ENCODE data around the gene PRKCE. TPM values are rescaled to one million over a fixed set of nuclear protein-coding genes. Genes with fewer than 3 reads are reported as not detected.
A peak's percentile ranks its signal among the peaks of the same experiment; 100 is the strongest.

Gene PRKCE
- total and polyA plus RNA-seq, 7 donors = 3.0 to 21.9 (median 15.8) TPM

GRCh38 chr2:46143429-46144132 is 492.1 kb downstream of the PRKCE start:
- WGBS, 2 donors = 96% methylated on average over 9 of the region's 9 CpGs

GRCh38 chr2:46144133-46144800 is 492.8 kb downstream of the PRKCE start:
- H3K4me3 ChIP-seq = no peak overlapping the region
- DNase-seq = peak; percentile 10
- no peaks in the 10 kb centered on the region for H3K9me3 ChIP-seq
- WGBS, 2 donors = 91 to 96% methylated on average over 6 of the region's 6 CpGs
- TF ChIP-seq EP300 (IDR thresholded peaks at IDR 0.05) (no peak), POLR2AphosphoS5 (IDR thresholded peaks at IDR 0.05) (no peak), POLR2A (IDR thresholded peaks at IDR 0.05) (no peak)
- TF ChIP-seq, protein P1, sequence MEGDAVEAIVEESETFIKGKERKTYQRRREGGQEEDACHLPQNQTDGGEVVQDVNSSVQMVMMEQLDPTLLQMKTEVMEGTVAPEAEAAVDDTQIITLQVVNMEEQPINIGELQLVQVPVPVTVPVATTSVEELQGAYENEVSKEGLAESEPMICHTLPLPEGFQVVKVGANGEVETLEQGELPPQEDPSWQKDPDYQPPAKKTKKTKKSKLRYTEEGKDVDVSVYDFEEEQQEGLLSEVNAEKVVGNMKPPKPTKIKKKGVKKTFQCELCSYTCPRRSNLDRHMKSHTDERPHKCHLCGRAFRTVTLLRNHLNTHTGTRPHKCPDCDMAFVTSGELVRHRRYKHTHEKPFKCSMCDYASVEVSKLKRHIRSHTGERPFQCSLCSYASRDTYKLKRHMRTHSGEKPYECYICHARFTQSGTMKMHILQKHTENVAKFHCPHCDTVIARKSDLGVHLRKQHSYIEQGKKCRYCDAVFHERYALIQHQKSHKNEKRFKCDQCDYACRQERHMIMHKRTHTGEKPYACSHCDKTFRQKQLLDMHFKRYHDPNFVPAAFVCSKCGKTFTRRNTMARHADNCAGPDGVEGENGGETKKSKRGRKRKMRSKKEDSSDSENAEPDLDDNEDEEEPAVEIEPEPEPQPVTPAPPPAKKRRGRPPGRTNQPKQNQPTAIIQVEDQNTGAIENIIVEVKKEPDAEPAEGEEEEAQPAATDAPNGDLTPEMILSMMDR (IDR thresholded peaks at IDR 0.05) = no peak
- peaks cover 0 to 21% (median 0%) of the 10 kb centered on the region in 4 donors for H3K36me3 ChIP-seq
- H3K27me3 ChIP-seq = no peaks in the 10 kb centered on the region
- no peaks in the 10 kb centered on the region for H3K4me1 ChIP-seq
- no peak overlapping the region for H3K27ac ChIP-seq
- intact Hi-C loops (cut with DNase I) = no loop called here

More at GRCh38 chr2:46143429-46144132, 492.1 kb downstream of the PRKCE start:
- H3K4me1 ChIP-seq = no peaks in the 10 kb centered on the region
- H3K27me3 ChIP-seq = no peaks in the 10 kb centered on the region
- intact Hi-C loops (cut with DNase I) = no loop called here
- H3K9me3 ChIP-seq = no peaks in the 10 kb centered on the region
- no peak overlapping the region for H3K27ac ChIP-seq
- TF ChIP-seq EP300 (IDR thresholded peaks at IDR 0.05) = no peak
- TF ChIP-seq, protein P1 (IDR thresholded peaks at IDR 0.05) = no peak
- TF ChIP-seq POLR2A (IDR thresholded peaks at IDR 0.05) = no peak
- TF ChIP-seq POLR2AphosphoS5 (IDR thresholded peaks at IDR 0.05) = no peak
- peak; percentile 53 for DNase-seq
- peaks cover 0 to 21% (median 0%) of the 10 kb centered on the region in 4 donors for H3K36me3 ChIP-seq
- H3K4me3 ChIP-seq = no peak overlapping the region

GRCh38 chr2:46145017-46145416 is 493.5 kb downstream of the PRKCE start:
- intact Hi-C loops (cut with DNase I) = no loop called here
- peaks cover 0 to 21% (median 0%) of the 10 kb centered on the region in 4 donors for H3K36me3 ChIP-seq
- no peak overlapping the region for H3K4me3 ChIP-seq
- no peaks in the 10 kb centered on the region for H3K4me1 ChIP-seq
- H3K27ac ChIP-seq = no peak overlapping the region
- no peaks in the 10 kb centered on the region for H3K27me3 ChIP-seq
- TF ChIP-seq, protein P1 (IDR thresholded peaks at IDR 0.05) = no peak
- TF ChIP-seq EP300 (IDR thresholded peaks at IDR 0.05) = no peak
- peak; percentile 26 for DNase-seq
- 92 to 95% methylated on average over 5 of the region's 5 CpGs for WGBS, 2 donors
- H3K9me3 ChIP-seq = no peaks in the 10 kb centered on the region

- no peak for DNase-seq
- Histone ChIP-seq H3K9me3 (no peaks in the 10 kb centered on the region), H3K27ac (no peak overlapping the region), H3K4me1 (no peaks in the 10 kb centered on the region), H3K36me3 (peaks cover 0 to 21% (median 0%) of the 10 kb centered on the region in 4 donors), H3K27me3 (no peaks in the 10 kb centered on the region), H3K4me3 (no peak overlapping the region)
- TF ChIP-seq, protein P1 (IDR thresholded peaks at IDR 0.05) = no peak
- TF ChIP-seq POLR2AphosphoS5 (IDR thresholded peaks at IDR 0.05) (no peak), EP300 (IDR thresholded peaks at IDR 0.05) (no peak), POLR2A (IDR thresholded peaks at IDR 0.05) (no peak)
- intact Hi-C loops (cut with DNase I) = no loop called here
These were observed 494.4 kb downstream of the PRKCE start for GRCh38 chr2:46145840-46146239.

Data from sigmoid colon (tissue), 7 donors.